SK-N-SH (cell line): ENCODE measurements around the gene SON. TPM values are rescaled to one million over a fixed set of nuclear protein-coding genes. Genes with fewer than 3 reads are reported as not detected.

Experiments used
- CTCF ChIA-PET: fragments of 300-600, 350-600 bp; formaldehyde crosslinking; extraction: SDS; loops from one replicate; lab custom pipeline; 2021; lab: Yijun Ruan, JAX
- POLR2A ChIA-PET: fragments of 350-600 bp; sonication (Branson Sonifier 250); formaldehyde crosslinking; extraction: SDS; loops from one replicate; lab custom pipeline; 2020; ENCODE audit warnings: antibody characterized with exemption, inconsistent platforms; lab: Yijun Ruan, JAX
- DNase-seq: peaks from one replicate; pipeline ENCODE4 v3.0.0; 2012
- H2AFZ ChIP-seq: fragments of 200-600 bp; sonication (generic); 2 replicates; pipeline ENCODE4 v1.8.1; 2016; ENCODE audit warnings: antibody characterized with exemption, mild to moderate bottlenecking, low read depth
- H3F3A ChIP-seq: fragments of 200-600 bp; sonication (generic); replicated peaks from 2 replicates; pipeline ENCODE3; 2016; ENCODE audit warnings: antibody characterized with exemption, mild to moderate bottlenecking; ENCODE audit not compliant: insufficient read depth
- H3K27ac ChIP-seq, 2 experiments: fragments of 200-500 bp in 1 of 2; fragments of 200-600 bp in 1 of 2; sonication (Bioruptor generic) in 1 of 2; sonication (generic), shearing (Covaris generic) in 1 of 2; 2 replicates each; pipeline versions ENCODE4 v1.5.1 to v1.6.1; 2014 to 2016; ENCODE audit warnings: low read depth in 2 of 2, inconsistent platforms in 1 of 2, low read length in 1 of 2, mild to moderate bottlenecking in 1 of 2, mixed read lengths in 1 of 2
- H3K27me3 ChIP-seq: fragments of 200-600 bp; sonication (generic), shearing (Covaris generic); 2 replicates; pipeline ENCODE4 v1.6.1; 2016; ENCODE audit warnings: mixed run types; ENCODE audit not compliant: insufficient read depth
- H3K36me3 ChIP-seq, 2 experiments: fragments of 200-500 bp in 1 of 2; fragments of 200-600 bp in 1 of 2; sonication (Bioruptor generic) in 1 of 2; sonication (generic) in 1 of 2; replicated peaks in 1 of 2; 2 replicates each; pipeline versions ENCODE3 to v1.5.1; 2014 to 2016; ENCODE audit warnings: low read length in 1 of 2, mild to moderate bottlenecking in 1 of 2; ENCODE audit not compliant: insufficient read depth in 2 of 2, control insufficient read depth in 1 of 2
- H3K4me1 ChIP-seq, 2 experiments: fragments of 200-500 bp in 1 of 2; fragments of 200-600 bp in 1 of 2; sonication (Bioruptor generic) in 1 of 2; sonication (generic), shearing (Covaris generic) in 1 of 2; 2 replicates each; pipeline versions ENCODE4 v1.5.1 to v1.6.1; 2014 to 2016; ENCODE audit warnings: low read depth in 1 of 2, low read length in 1 of 2, mixed run types in 1 of 2; ENCODE audit not compliant: insufficient read depth in 2 of 2, control insufficient read depth in 1 of 2
- H3K4me2 ChIP-seq: fragments of 200-600 bp; sonication (generic), shearing (Covaris generic); 2 replicates; pipeline ENCODE4 v1.6.1; 2017; ENCODE audit warnings: mixed run types
- H3K4me3 ChIP-seq, 2 experiments: fragments of 200-500 bp in 1 of 2; fragments of 200-600 bp in 1 of 2; sonication (Bioruptor generic) in 1 of 2; sonication (generic), shearing (Covaris generic) in 1 of 2; 2 replicates each; pipeline versions ENCODE4 v1.5.1 to v1.8.1; 2014 to 2016; ENCODE audit warnings: low read depth in 2 of 2, inconsistent platforms in 1 of 2, low read length in 1 of 2, mild to moderate bottlenecking in 1 of 2, mixed read lengths in 1 of 2, moderate library complexity in 1 of 2
- H3K79me2 ChIP-seq: fragments of 200-600 bp; sonication (generic); 2 replicates; pipeline ENCODE4 v1.8.1; 2017; ENCODE audit warnings: mild to moderate bottlenecking; ENCODE audit not compliant: insufficient read depth
- H3K9ac ChIP-seq: fragments of 200-600 bp; sonication (generic); 2 replicates; pipeline ENCODE4 v1.6.1; 2017; ENCODE audit warnings: mixed run types
- H3K9me2 ChIP-seq: fragments of 200-600 bp; sonication (generic); 2 replicates; pipeline ENCODE4 v1.6.1; 2017; ENCODE audit warnings: mixed run types
- H3K9me3 ChIP-seq: fragments of 200-600 bp; sonication (generic); 2 replicates; pipeline ENCODE4 v1.6.1; 2017; ENCODE audit warnings: mixed run types, mild to moderate bottlenecking, moderate library complexity
- H4K20me1 ChIP-seq: fragments of 200-600 bp; sonication (generic); 2 replicates; pipeline ENCODE4 v1.6.1; 2017; ENCODE audit warnings: mild to moderate bottlenecking, mixed run types; ENCODE audit not compliant: insufficient read depth
- CHD2 ChIP-seq: fragments of 150-350 bp; IDR thresholded peaks from 2 replicates; pipeline ENCODE4 v1.6.1; 2018; ENCODE audit warnings: low read length; ENCODE audit not compliant: partially characterized antibody
- ELF1 ChIP-seq: IDR thresholded peaks from 2 replicates; pipeline ENCODE4 v1.4.0; 2012
- EP300 ChIP-seq, 2 experiments: IDR thresholded peaks; 2 replicates each; pipeline versions ENCODE4 v1.4.0 to v1.6.1; 2012; ENCODE audit warnings: borderline replicate concordance in 1 of 2, low read depth in 1 of 2, low read length in 1 of 2
- FOXJ3 ChIP-seq: sonication (generic); formaldehyde crosslinking; IDR thresholded peaks from 2 replicates; pipeline ENCODE4 v1.5.1; 2020; ENCODE audit warnings: mild to moderate bottlenecking, missing genetic modification reagents
- MEF2A ChIP-seq: IDR thresholded peaks from 2 replicates; pipeline ENCODE4 v1.4.0; 2012; ENCODE audit warnings: low read depth, borderline replicate concordance
- NFIC ChIP-seq: IDR thresholded peaks from 2 replicates; pipeline ENCODE4 v1.4.0; 2012; ENCODE audit warnings: borderline replicate concordance
- NRF1 ChIP-seq: IDR thresholded peaks from 2 replicates; pipeline ENCODE4 v1.6.1; 2012; ENCODE audit warnings: low read depth, mild to moderate bottlenecking, low read length
- RXRA ChIP-seq: IDR thresholded peaks from 2 replicates; pipeline ENCODE4 v1.4.0; 2012; ENCODE audit warnings: low read depth, mild to moderate bottlenecking, borderline replicate concordance
- TAF1 ChIP-seq: IDR thresholded peaks from 2 replicates; pipeline ENCODE4 v1.6.1; 2012; ENCODE audit warnings: low read depth, mild to moderate bottlenecking, low read length, moderate library complexity, borderline replicate concordance
- TCF12 ChIP-seq: IDR thresholded peaks from 2 replicates; pipeline ENCODE4 v1.4.0; 2012
- WGBS: methylation state at CpG from one replicate; pipeline ENCODE4 v1.1.6; 2017; ENCODE audit warnings: low lambda C conversion rate; 5-methylcytosine and 5-hydroxymethylcytosine counted together
- polyA plus RNA-seq, 3 experiments: library from polyadenylated mRNA; depleted of rRNA; stranded (reverse); fragments of >200 nt; gene quantifications; 2 replicates each; pipeline ENCODE4 v1.2.3, GENCODE V29; 2012
- TF ChIP-seq, protein P1 (sequence below): fragments of 150-350 bp; IDR thresholded peaks from 2 replicates; pipeline ENCODE4 v1.6.1; 2017; ENCODE audit warnings: antibody characterized with exemption, low read length, low read depth, borderline replicate concordance
- TF ChIP-seq, protein P2 (sequence below): IDR thresholded peaks from 2 replicates; pipeline ENCODE4; 2012

Gene SON
- polyA plus RNA-seq, 1 of the 3 experiments (the other 2 are of a cell fraction), result 45.9 TPM

DNA sequence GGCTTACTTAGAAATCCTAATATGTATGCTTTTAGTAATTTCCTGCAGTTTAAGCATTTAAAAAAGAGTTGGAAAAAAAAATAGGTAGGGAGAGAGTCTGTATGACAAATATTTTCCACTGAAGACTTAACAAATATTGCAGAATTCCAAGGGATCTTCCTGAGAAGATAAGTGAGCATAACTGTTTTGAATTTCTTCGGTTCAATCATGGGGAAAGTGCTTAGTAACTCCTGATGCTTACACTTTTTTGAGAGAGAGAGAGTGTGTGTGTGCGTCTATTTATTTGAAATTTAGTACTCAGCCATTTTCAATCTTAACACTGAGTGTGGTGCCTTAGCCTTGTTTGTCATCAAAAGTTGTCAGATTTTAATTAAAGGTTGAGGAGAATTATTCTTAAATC lies 18.5 kb downstream of the SON start:
- Histone ChIP-seq H3K9ac (no peak overlapping the region), H3K4me3 (no peak overlapping the region), H4K20me1 (peaks cover 72% of the 10 kb centered on the region), H3K4me1 (no peaks in the 10 kb centered on the region), H3F3A (peaks cover 8% of the 10 kb centered on the region), H3K27me3 (no peaks in the 10 kb centered on the region), H3K79me2 (peaks cover 97% of the 10 kb centered on the region), H3K36me3 (peaks cover 90 to 95% of the 10 kb centered on the region in 2 experiments), H3K27ac (no peak overlapping the region), H3K4me2 (no peak overlapping the region), H2AFZ (no peak overlapping the region), H3K9me3 (no peaks in the 10 kb centered on the region), H3K9me2 (no peaks in the 10 kb centered on the region)
- WGBS, result 95% methylated on average over 2 of the region's 2 CpGs
- no peak for DNase-seq
- ChIA-PET CTCF (no interaction called here), POLR2A (no interaction called here)
- TF ChIP-seq, protein P1, sequence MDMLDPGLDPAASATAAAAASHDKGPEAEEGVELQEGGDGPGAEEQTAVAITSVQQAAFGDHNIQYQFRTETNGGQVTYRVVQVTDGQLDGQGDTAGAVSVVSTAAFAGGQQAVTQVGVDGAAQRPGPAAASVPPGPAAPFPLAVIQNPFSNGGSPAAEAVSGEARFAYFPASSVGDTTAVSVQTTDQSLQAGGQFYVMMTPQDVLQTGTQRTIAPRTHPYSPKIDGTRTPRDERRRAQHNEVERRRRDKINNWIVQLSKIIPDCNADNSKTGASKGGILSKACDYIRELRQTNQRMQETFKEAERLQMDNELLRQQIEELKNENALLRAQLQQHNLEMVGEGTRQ, result no peak
- no peak for TF ChIP-seq RXRA
- no peak for TF ChIP-seq NRF1
- no peak for TF ChIP-seq MEF2A
- TF ChIP-seq ELF1, result no peak
- TF ChIP-seq TCF12, result no peak
- TF ChIP-seq FOXJ3 (CRISPR knock-in tag), result no peak
- TF ChIP-seq EP300 (IDR thresholded peaks at IDR 0.05; ENCODE audit: borderline replicate concordance in 1 of 2, low read depth in 1 of 2, low read length in 1 of 2), result no peak
- no peak for TF ChIP-seq TAF1

DNA sequence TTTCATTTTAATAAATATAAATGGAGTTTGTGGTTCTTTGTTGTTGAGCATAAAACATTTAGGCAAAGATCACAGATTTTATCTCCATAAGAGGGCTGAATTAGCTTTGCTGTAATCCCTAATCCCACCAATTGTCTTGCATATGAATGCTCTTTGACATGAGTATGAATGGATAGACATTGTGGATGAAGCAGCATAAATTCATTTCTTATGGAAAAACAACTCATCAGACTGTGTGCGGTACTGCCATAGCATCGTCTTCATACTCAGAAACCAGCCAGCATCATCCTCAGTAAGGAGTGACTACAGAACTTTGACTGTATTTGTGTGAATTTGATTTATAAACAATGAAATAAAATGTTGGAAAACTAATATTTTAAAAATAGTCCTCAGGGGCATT lies 19.6 kb downstream of the SON start:
- TF ChIP-seq MEF2A (no peak), CHD2 (no peak), NFIC (no peak)
- TF ChIP-seq, protein P2, sequence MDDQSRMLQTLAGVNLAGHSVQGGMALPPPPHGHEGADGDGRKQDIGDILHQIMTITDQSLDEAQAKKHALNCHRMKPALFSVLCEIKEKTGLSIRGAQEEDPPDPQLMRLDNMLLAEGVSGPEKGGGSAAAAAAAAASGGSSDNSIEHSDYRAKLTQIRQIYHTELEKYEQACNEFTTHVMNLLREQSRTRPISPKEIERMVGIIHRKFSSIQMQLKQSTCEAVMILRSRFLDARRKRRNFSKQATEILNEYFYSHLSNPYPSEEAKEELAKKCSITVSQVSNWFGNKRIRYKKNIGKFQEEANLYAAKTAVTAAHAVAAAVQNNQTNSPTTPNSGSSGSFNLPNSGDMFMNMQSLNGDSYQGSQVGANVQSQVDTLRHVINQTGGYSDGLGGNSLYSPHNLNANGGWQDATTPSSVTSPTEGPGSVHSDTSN, result no peak
- Histone ChIP-seq H3F3A (peaks cover 14% of the 10 kb centered on the region), H3K36me3 (peaks cover 92 to 96% of the 10 kb centered on the region in 2 experiments), H3K27me3 (no peaks in the 10 kb centered on the region), H4K20me1 (peaks cover 63% of the 10 kb centered on the region), H3K4me1 (no peaks in the 10 kb centered on the region), H3K9me3 (no peaks in the 10 kb centered on the region), H3K27ac (no peak overlapping the region), H3K9ac (no peak overlapping the region), H3K4me3 (no peak overlapping the region), H2AFZ (no peak overlapping the region), H3K4me2 (no peak overlapping the region), H3K9me2 (no peaks in the 10 kb centered on the region), H3K79me2 (peaks cover 97% of the 10 kb centered on the region)
- ChIA-PET CTCF (interaction anchor here (1.3 kb wide), 1 partner anchor 11 kb away, joined by 3 read pairs; no protein-coding TSS in a partner anchor), POLR2A (no interaction called here)
- 100% methylated on average over 2 of the region's 2 CpGs for WGBS
- no peak for DNase-seq
